Choroid plexus epithelial cell (primary cell): ENCODE results near the gene GPR180.

Experiments used
- DNase-seq: peaks from one replicate; pipeline ENCODE4 v3.0.0-alpha.2; 2010; ENCODE audit warnings: low read depth
- H3K4me3 ChIP-seq: 2 replicates; pipeline ENCODE4 v1.5.1; 2011; ENCODE audit warnings: low read depth, mild to moderate bottlenecking, control low read depth, low read length, moderate library complexity
- CTCF ChIP-seq: conservative IDR thresholded peaks from 2 replicates; pipeline ENCODE4 v1.5.1; 2011; ENCODE audit warnings: low read depth, mild to moderate bottlenecking, control low read depth, inconsistent platforms, low read length, moderate library complexity

The GPR180 gene

GRCh38 chr13:94607939-94608338 lies 6.3 kb downstream of the GPR180 start:
- no peak for TF ChIP-seq CTCF
- DNase-seq: no peak
- no peak overlapping the region for H3K4me3 ChIP-seq

GRCh38 chr13:94608586-94608985 lies 6.9 kb downstream of the GPR180 start:
- no peak for DNase-seq
- no peak for TF ChIP-seq CTCF
- no peak overlapping the region for H3K4me3 ChIP-seq

- DNase-seq: no peak
- no peak overlapping the region for H3K4me3 ChIP-seq
- no peak for TF ChIP-seq CTCF
These were observed 7.5 kb downstream of the GPR180 start for GRCh38 chr13:94609196-94609595.

DNA sequence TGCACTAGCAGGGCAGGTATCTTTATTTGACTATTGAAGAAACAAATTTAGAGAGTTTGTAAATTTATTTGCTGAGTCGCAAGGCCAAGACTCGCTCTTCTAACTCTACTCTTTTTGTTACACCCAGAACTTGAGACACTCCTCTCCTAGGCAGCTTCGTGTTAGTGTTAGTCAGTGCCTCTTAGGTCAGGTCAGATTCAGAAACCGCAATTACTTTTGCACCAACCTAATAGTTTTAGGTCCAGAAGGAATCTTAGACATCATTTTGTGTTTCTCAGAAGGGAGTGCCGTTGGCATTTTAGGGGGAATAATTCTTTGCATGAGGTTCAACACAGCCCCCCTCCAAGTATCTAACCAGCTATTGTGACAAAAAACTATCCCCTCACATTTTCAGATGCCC lies 8.8 kb downstream of the GPR180 start:
- H3K4me3 ChIP-seq: no peak overlapping the region
- DNase-seq: no peak
- TF ChIP-seq CTCF: no peak

- no peak for TF ChIP-seq CTCF
These were observed 10.4 kb downstream of the GPR180 start for GRCh38 chr13:94612050-94612449.

GRCh38 chr13:94613051-94613450 lies 11.4 kb downstream of the GPR180 start:
- TF ChIP-seq CTCF: no peak
- DNase-seq: no peak
- H3K4me3 ChIP-seq: no peak overlapping the region

More at GRCh38 chr13:94612050-94612449, 10.4 kb downstream of the GPR180 start:
- no peak overlapping the region for H3K4me3 ChIP-seq
- no peak for DNase-seq

DNA sequence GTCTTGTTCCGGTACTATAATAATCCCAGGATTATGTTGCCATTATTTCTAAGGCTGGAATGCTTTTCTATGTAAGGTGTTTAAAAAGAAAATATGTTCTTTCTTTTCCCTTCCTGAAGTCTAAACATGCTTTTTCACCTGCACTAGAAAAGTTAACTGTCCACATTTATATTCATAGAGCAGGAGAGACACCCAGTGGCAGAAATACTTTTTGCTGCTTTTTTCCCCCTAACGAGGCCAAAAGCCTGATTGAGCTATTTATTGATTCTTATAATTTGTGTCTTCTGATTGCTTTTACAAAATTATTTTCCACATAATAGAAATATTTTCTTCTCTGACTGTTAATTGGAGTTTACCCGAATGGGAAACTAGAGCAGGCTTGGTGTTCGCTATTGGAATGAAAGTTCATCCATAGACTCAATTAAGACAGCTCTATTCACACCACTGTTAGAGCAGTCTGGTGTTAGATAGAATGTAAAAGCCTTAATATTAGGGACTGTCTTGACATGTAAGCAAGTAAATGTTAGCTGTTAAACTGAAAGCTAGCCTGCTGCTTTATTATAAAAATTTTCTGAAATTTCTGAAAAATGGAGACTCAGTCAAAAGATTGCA lies 15.8 kb downstream of the GPR180 start:
- DNase-seq: peak; percentile 48
- peak; percentile 66 for TF ChIP-seq CTCF
- no peak overlapping the region for H3K4me3 ChIP-seq
